ENCODE results near the gene NUAK2.

GRCh38 chr1:205270271-205270670 lies 51.3 kb downstream of the NUAK2 start:
- TF ChIP-seq KLF7 (tag by site-specific recombination; IDR thresholded peaks at IDR 0.05; ENCODE audit: borderline replicate concordance) (no peak), CTCF (tag by site-specific recombination; IDR thresholded peaks at IDR 0.05) (no peak), ZNF140 (tag by site-specific recombination; IDR thresholded peaks at IDR 0.05) (no peak), ZNF274 (IDR thresholded peaks at IDR 0.05; ENCODE audit: low read length) (no peak), ZNF274 (tag by site-specific recombination; IDR thresholded peaks at IDR 0.05; ENCODE audit: borderline replicate concordance) (no peak), ZNF768 (tag by site-specific recombination; IDR thresholded peaks at IDR 0.05) (no peak), ELK4 (IDR thresholded peaks at IDR 0.05; ENCODE audit: borderline replicate concordance, low read depth, low read length) (no peak), RBAK (tag by site-specific recombination; IDR thresholded peaks at IDR 0.05) (no peak)
